ENCODE measurements around the gene INSRR. TPM values are rescaled to one million over a fixed set of nuclear protein-coding genes. Genes with fewer than 3 reads are reported as not detected.
A peak's percentile ranks its signal among the peaks of the same experiment; 100 is the strongest.

Gene INSRR
- total and polyA plus RNA-seq, 9 of the 15 experiments (the other 6 are each of a cell fraction or from before 2014, with no cell fraction given), result 0.03 to 0.18 (median 0.06) TPM; not detected in 3

DNA sequence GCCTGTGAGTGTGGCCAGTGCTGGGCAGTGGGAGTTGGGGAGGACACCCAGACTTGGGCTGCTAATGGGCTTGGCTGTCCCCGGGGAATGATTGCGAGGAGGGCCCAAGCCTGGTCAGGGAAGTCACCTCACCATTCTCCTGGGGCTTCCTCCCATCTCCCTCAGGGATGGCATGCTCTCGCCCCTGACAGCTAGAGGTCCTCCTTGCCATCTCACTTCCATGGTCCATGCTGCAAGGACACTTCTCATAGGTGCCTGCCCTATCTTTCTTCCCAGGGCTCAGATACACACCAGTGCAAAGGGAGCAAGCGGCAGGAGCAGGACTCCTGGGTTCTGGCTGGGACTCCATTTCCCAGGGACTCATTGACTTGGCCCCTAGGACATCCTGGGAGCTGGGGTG lies 5.9 kb upstream of the INSRR start:
- Histone ChIP-seq H3K4me3 (no peak overlapping the region), H3K36me3 (ENCODE audit: control insufficient read depth, insufficient read depth, low read length) (peaks cover 3% of the 10 kb centered on the region; the same call in 2 of the 3 replicates), H3K9ac (ENCODE audit: insufficient read depth in 1 of 2, low read depth in 2 of 2, low read length in 2 of 2) (peak overlapping the region in 1 of 2 experiments; percentile 65; a peak in 2 of 4 replicates), H2AFZ (ENCODE audit: low read depth, low read length) (peak overlapping the region; percentile 67; the same call in 1 of the 2 replicates), H3K9me1 (ENCODE audit: control insufficient read depth, insufficient read depth, low read length) (peaks cover 4% of the 10 kb centered on the region), H3K9me3 (replicated peaks; ENCODE audit: control insufficient read depth, insufficient read depth, low read depth, low read length) (no peaks in the 10 kb centered on the region), H3K27ac (ENCODE audit: extremely low read depth, low read depth, low read length) (no peak overlapping the region; the same call in 2 of the 3 replicates), H3K4me1 (replicated peaks in 1 of 2; ENCODE audit: control insufficient read depth in 2 of 2, insufficient read depth in 2 of 2, low read length in 2 of 2) (peaks cover 73 to 88% of the 10 kb centered on the region in 2 experiments), H4K20me1 (replicated peaks; ENCODE audit: control insufficient read depth, insufficient read depth, low read length) (no peaks in the 10 kb centered on the region), H3K4me2 (ENCODE audit: insufficient read depth, low read length) (peak overlapping the region; percentile 36; the same call in 1 of the 2 replicates), H3K27me3 (ENCODE audit: control insufficient read depth in 2 of 2, insufficient read depth in 2 of 2, low read length in 2 of 2) (no peaks in the 10 kb centered on the region), H3K79me2 (ENCODE audit: control insufficient read depth, insufficient read depth, low read length) (peaks cover 41% of the 10 kb centered on the region; the same call in 2 of the 3 replicates)
- WGBS (ENCODE audit: insufficient coverage, low coverage, missing lambda C conversion rate), result 65% methylated on average over 4 of the region's 4 CpGs
- in situ Hi-C loops (cut with MboI), result loop anchor here (5.0 kb wide), 2 partner anchors 62 to 137 kb away; partner anchors contain the start of genes ISG20L2 and METTL25B
- no peak for FAIRE-seq
- intact Hi-C loops (cut with micrococcal nuclease), result loop anchor here (5.0 kb wide), 1 partner anchor 177 kb away; no protein-coding TSS in a partner anchor
- no peak for ATAC-seq
- CTCF ChIA-PET (ENCODE audit: low intra/inter-chr PET ratio), result no interaction called here
- POLR2A ChIA-PET, result interaction anchor here (0.6 to 1.0 kb wide), 3 partner anchors 10 to 30 kb away, joined by 3 read pairs; no protein-coding TSS in a partner anchor
- BruUV-seq (replicated peaks), result no TSS peak
- DNase-seq (ENCODE audit: extremely low read depth in 1 of 4, low spot score in 3 of 4), result no peak
- TF ChIP-seq, protein P1, sequence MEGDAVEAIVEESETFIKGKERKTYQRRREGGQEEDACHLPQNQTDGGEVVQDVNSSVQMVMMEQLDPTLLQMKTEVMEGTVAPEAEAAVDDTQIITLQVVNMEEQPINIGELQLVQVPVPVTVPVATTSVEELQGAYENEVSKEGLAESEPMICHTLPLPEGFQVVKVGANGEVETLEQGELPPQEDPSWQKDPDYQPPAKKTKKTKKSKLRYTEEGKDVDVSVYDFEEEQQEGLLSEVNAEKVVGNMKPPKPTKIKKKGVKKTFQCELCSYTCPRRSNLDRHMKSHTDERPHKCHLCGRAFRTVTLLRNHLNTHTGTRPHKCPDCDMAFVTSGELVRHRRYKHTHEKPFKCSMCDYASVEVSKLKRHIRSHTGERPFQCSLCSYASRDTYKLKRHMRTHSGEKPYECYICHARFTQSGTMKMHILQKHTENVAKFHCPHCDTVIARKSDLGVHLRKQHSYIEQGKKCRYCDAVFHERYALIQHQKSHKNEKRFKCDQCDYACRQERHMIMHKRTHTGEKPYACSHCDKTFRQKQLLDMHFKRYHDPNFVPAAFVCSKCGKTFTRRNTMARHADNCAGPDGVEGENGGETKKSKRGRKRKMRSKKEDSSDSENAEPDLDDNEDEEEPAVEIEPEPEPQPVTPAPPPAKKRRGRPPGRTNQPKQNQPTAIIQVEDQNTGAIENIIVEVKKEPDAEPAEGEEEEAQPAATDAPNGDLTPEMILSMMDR (IDR thresholded peaks at IDR 0.05 in 2 of 3, conservative IDR thresholded peaks at IDR 0.05 in 1 of 3; ENCODE audit: insufficient read depth in 2 of 3, low read depth in 1 of 3, low read length in 3 of 3), result peak in 1 of 3 experiments; percentile 12; a peak in 1 of 6 replicates
- TF ChIP-seq TEAD1 (CRISPR knock-in tag; IDR thresholded peaks at IDR 0.05) (no peak), SMAD4 (CRISPR knock-in tag; conservative IDR thresholded peaks at IDR 0.05) (no peak)
- TF ChIP-seq, protein P2, sequence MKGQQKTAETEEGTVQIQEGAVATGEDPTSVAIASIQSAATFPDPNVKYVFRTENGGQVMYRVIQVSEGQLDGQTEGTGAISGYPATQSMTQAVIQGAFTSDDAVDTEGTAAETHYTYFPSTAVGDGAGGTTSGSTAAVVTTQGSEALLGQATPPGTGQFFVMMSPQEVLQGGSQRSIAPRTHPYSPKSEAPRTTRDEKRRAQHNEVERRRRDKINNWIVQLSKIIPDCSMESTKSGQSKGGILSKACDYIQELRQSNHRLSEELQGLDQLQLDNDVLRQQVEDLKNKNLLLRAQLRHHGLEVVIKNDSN (CRISPR knock-in tag; IDR thresholded peaks at IDR 0.05), result 0 out of 2 replicates have a peak, but pooled peaks have one; percentile 2

Data from K562 (cell line).